ENCODE results near the gene PRKCH.

The PRKCH gene

DNA sequence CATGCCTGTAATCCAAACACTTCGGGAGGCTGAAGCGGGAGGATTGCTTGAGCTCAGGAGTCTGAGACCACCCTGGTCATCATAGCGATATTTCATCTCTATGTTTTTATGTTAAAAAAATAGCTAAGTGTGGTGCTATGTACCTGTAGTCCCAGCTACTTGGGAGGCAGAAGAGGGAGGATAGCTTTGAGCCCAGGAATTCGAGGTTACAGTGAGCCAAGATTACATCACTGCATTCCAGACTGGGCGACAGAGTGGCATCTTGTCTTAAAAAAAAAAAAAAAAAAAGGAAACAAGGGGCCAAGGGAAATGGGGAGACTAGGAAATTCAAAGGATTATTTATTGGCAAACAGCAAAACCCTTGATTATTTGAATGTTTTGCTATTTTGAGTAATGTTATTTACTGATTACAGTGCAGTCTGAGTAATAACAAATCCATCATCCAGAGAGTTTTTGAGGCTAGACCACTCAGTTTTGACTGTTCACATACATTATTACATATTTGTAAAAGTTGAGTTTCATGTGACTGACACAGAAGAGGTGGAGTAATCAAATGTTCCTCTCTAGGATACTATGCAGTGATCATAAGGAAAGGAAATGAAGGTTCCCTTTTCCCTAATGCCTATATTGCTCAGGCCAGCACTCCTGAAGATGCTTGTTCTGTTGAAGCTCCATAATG lies 40.8 kb downstream of the PRKCH start:
- no peak for DNase-seq

DNA sequence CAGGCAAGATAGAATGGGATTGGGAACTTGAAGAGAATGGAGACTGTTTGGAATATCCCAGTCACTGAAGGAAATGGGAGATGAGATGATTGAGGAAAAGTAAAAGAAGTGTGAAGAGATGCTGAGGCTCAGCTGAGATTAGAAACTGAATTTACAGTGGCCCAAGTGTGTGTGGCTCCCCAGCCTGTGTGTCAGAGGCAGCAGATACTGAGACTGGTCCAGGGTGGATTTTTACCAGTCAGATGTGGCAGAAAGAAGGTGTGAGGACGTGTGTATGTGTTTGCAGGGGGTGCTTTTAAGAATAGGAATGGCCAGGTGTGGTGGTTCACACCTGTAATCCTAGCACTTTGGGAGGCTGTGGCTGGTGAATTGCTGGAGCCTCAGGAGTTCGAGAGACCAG lies 42.9 kb downstream of the PRKCH start:
- no peak for DNase-seq

DNA sequence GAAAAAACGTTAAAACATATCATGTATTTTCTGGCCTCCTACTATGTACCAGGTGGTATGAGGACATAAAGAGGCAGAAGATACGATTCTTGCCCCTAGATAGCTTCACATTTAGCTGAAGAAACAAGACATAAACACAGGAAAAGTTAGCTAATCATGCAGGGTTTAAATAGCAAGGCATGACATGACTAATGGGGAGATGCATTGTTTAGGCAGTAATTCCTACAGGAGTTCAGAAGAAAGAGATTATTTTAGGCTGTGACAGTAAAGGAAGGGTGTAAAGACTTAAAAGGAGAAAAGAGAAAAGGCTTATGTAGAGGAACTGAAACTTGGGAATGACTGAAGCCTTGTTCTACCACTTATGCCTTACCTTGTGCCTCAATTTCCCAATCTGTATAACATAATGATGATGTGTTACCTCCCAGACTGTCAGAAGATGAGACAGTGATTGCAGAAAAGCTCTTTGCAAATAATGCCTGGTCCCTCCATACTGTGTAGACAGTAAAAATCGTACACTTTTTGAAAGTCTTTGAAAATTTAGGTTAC lies 44.4 kb downstream of the PRKCH start:
- DNase-seq, result no peak

DNA sequence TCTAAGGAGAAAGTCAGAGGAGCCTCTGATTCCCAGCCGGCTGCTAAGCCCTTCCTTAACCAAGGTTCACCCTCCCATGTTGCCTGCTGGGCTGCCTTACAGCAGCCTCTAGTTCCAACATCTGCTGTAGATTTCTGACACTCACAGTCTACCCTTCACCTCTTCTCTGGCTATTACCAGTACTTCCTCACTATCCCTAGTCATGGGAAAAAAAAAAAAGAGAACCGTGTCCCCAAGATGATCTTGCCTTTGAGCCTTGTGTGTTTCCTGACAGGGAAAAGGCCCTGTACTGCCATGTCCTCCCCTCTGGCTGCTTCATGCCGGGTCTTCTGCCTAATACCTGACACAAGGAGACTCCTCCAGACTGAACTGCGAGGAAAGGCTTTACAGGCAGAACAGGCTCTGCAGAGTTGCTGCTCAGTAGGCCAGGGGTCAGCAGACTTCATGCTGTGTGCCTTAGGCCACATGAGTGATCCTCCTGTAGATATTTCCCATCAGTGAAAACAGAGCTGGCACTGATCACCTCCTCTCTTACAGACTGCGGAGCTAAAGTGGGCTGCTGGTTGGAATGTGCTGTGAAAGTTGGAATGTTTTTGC lies 46.8 kb downstream of the PRKCH start:
- no peak for DNase-seq

DNA sequence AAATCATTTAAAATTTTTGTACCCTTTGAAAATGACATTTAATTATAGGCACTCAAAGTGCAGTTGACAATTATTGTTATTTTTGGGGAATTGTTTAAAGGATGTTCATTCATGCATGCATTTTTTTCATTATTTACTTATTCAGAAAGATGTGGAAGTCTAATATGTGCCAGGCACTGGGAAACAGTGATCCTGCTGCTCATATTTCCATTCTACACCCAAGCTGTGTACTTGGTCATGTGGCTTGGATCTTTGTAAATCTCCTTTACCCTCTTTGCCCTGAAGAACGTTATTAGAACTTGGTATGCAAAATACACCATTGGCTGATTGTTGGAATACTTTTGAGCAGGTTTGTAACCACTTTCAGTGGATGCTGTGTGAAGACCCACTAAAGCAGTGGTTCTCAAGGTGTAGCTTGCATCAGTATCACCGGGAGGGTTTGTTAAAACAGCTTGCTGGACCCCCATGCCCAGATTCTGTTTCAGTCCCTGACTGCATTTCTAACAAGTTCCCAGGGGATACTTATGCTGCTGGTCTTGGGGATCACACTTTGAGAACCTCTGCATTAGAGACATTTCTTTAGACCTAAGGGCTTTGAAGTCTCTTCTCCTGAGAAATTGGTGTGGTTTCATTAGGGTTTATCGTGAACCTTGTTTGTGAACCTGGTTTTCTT lies 47.5 kb downstream of the PRKCH start:
- no peak for DNase-seq

DNA sequence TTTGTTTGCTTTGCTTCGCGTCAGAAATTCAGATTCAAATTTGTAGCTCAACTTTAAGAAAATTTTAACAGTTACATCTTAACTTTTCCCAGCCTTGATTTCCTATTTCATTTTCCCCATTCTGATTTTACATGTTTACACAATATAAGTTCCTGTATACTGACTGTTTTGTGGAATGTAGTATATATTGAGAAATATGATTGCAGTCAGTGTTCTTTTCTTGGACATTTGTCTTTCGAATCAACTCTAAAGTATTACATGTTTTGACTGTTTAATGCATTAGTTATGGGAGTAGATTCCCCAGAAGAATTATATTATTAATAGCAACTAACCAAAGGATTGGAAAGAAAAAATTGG lies 48.1 kb downstream of the PRKCH start:
- no peak for DNase-seq

DNA sequence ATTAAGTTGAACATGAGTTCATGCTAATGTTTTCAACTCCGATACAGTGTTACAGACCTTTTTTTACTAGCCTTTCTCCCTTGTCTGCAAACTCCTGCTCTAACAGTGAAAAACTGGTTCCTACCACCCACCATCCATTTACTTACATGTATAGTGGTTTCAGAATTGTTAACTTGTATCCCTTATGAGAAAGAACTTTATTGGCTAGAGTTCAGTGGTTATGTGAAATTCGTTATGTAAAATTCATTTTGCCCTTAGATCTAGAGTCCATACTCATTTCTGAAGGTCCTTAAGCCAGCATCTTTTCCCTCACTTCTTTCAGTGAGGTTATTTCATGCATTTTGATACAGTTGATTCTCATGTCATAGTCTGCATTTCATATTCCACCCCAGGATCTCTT lies 51.0 kb downstream of the PRKCH start:
- DNase-seq, result no peak

DNA sequence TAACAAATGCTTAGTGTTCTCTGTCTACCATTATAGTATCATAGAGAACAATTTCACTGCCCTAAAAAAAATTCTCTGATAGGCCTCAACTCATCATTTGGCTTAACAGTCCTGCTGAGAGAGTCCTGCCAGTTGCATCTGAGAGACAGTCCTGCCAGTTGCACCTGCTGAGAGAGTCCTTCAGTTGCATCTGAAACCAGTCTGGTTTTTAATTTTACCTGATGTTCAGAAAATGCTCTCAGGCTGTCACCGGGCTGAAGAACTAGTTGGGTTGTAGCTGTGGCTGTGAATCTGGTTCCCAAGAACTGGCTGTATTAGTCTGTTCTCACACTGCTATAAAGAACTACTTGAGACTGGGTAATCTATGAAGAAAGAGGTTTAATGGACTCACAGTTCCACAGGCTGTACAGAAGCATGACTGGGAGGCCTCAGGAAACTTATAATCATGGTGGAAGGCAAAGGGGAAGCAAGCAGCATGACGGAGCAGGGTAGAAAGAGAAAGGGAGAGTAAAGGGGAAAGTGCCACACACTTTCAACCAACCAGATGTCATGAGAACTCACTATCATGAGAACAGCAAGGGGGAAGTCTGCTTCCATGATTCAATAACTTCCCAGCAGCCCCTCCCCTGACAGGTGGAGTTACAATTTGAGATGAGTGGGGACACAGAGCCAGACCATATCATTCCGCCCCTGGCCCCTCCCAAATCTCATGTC lies 51.6 kb downstream of the PRKCH start:
- no peak for DNase-seq

DNA sequence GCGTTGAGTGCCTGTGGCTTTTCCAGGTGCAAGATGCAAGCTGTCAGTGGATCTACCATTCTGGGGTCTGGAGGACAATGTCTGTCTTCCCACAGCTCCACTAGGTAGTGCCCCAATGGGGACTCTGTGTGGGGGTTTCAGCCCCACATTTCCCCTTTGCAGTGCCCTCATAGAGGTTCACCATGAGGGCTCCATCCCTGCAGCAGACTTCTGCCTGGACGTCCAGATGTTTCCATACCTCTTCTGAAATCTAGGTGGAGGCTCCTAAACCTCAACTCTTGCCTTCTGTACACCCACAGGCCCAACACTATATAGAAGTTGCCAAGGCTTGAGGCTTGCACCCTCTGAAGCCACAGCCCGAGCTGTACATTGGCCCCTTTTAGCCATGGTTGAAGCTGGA lies 52.9 kb downstream of the PRKCH start:
- DNase-seq, result no peak

DNA sequence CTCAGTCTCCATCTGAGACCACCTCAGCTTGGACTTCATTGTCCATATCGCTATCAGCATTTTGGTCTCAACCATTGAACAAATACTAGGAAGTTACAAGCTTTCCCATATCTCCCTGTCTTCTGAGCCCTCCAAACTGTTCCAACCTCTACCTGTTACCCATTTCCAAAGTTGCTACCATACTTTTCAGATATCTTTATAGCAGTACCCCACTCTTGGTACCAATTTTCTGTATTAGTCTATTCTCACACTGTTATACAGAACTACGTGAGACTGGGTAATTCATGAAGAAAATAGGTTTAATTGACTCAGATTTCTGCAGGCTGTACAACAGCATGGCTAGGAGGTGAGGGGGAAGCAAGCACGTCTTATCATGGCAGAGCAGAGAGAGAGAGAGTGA lies 53.8 kb downstream of the PRKCH start:
- DNase-seq, result no peak

DNA sequence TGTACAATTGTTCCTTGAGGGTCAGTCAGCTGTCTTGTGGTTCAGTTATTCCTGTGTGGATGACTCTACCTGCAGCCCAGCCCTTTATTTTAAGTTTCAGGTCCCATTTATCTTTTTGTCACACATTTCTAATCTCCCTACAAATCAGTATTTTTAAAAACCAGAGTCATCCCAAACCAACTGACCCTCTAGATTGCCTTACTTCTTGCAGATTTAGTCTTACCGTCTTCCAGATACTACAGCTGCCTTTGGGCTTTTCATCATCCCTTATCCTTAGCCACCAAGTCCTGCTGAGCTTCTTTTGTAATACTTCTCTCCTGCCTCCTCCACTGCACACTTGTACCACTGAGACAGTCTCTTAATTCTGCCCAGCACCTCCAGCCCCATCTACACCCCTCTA lies 54.9 kb downstream of the PRKCH start:
- DNase-seq, result no peak

DNA sequence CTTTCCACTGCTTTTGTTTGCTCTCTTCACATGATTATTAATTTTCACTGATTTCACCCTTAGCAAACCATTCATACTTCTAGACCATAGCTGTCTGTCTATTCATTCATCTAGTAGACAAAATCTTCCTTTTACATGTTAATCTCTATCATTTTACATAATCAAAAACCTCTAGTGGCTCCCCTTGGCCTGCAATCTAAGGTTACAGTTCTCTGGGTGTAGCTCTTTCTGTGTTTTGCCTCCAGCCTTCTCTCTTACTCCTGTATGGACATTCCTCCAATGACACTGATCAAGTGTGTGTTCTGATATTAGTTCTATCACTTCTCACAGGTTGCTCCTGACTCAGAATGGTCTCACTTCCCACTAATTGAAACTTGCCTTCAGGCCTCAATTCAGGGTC lies 56.4 kb downstream of the PRKCH start:
- no peak for DNase-seq

DNA sequence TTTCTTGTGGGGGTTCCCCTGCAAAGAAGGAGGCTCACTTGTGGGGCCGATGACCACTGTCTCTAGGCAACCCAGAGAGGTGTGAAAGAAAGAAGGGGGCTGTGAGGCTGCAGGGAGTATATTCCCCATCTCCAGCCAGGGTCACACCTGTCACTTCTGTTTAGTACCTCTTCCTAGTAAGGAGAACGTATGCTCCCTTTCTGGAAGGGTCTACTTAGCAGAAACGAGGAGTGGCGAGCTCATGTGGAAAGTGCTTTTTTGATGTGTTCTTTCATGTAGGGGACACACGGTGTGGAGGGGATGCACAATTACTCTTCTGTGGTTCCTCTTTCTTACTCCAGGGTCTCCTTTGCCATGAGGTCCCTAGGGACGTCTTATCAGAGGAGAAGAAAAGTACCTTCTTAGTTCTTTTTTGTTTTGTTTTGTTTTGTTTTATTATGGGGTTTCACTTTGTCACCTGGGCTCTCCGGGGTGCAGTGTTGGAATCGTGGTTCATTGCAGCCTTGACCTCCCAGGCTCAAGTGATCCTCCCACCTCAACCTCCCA lies 58.3 kb downstream of the PRKCH start:
- DNase-seq, result no peak

DNA sequence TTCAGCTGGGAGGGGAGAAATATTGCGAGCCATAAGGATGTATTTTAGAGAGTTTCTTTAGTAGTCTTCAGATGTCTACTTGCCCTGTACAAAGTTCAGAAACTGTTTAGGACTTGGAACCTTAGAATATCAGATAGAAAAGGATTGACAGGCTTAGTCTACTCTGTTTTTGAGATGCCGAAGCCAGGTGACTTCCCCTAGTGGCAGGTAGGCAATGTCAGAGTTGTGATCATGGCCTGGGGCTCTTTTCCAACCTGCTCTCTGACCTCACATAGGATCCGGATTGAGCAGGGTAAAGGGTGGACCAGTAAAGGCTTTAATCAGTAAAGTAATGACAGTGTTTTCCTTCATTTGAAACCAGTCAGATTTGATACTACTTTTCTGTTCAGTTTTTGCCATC lies 59.6 kb downstream of the PRKCH start:
- no peak for DNase-seq

DNA sequence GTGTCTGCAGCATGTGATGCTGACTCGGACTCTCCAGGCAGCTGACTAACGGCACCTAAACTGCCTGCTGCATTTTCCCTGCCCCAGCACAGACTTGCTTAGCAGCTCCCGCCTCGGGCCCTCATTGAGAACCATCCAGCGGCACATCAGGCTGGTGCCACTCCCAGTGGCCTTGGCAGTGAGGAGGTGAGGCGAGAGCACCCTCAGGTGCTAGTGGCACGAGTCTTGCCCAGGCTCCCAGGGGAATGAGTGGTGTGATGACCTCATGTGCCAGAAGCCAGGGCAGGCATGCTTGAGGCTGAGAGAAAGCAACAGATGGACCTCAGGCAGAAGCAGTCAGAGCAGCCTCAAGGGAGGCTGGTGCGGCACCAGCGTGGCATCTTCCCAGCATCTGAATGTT lies 60.2 kb downstream of the PRKCH start:
- DNase-seq, result no peak

DNA sequence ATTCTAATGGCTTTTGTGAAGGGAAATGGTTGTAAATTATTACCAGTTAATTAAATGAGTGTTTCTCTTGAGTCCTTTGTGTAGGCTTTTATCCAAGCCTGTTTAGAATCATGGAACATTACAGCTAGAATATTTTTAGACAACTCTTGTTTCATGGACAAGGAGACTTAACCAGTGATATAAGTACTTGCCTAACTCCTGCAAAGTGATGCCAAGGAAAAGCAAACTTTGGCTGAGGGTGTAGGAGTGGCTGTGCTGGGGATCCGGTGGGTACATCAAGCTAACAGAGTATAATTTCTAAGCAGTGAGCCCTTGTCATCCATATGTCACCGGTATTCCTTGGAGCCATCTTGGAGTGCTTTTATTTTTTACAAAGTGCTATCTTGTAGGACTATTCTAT lies 61.5 kb downstream of the PRKCH start:
- no peak for DNase-seq

DNA sequence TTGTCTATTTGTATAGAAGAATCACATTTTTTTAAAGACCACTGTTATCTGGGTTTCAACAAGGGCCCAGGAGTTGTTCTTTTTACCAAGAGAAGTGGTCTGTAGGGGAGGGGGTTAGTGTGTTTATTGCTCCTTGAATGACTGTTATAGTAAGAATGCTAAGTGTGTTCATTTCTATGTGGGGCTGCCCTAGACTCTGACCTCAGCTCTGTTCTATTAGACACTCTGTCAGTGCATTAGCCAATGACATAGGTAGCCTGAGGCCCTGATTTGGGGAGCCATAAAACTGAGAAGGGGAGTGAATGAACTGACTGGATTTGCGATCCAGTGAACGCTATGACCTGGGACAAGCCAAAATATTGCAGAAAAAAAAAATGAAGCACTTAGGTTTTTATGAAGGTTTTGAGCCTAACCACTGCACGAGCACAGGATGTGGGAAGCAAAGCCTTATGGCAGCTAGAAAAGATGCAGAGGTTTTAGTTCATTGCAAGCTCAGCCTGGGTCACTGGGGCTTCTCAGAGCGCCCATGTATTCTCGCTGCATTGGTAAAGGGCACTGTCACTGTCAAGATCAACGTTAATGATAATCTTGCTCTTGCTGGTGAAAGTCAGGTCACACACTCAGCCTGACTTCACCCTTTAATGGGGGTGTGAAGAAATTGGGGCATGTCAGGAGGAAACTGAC lies 63.8 kb downstream of the PRKCH start:
- no peak for DNase-seq

DNA sequence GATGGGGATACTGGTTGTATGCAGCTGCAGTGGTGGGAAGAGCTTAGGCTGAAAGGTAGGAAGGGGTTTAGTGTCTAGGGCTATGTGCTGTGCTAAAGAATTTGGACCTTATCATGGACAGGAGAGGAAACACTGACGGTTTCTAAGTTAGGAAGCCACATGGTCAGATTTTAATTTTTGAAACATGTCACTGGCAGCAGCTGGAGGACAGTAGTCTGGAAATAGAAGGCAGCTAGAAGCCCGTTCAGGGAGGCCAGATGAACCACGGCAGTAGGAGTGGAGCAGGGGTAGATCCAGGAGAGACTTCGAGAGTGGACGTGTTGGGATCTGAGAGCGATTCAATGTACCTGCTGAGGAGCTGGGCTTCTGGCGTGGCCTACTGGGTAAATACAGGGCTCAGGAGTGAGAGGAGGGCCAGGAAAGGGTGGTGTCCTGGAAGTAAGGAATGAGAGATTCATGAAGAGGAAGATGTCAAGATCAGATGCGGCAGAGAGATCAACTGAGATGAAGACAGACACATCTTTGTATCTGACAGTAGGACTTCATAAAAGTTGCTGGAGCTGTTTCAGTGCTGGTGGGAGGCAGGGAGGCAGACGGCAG lies 64.9 kb downstream of the PRKCH start:
- no peak for DNase-seq

DNA sequence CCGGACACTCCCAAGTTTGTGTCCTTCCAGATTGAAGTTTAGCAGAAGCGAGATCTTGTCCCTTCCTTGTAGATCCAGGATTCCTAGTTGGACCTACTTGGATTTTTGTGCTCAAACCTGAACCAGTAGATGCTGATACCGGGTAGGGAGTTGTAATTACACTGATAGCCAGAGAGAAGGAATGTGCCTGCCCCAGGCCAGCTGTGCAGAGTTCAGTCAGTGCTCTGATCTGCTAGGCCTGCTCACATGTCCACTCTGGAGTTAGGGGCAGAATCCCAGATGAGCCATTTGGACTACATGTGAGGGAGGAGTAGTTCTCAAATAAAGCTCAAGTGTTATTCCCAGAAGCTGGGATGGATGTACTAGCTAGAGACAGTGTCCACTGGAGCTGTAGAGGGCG lies 65.7 kb downstream of the PRKCH start:
- DNase-seq, result no peak

DNA sequence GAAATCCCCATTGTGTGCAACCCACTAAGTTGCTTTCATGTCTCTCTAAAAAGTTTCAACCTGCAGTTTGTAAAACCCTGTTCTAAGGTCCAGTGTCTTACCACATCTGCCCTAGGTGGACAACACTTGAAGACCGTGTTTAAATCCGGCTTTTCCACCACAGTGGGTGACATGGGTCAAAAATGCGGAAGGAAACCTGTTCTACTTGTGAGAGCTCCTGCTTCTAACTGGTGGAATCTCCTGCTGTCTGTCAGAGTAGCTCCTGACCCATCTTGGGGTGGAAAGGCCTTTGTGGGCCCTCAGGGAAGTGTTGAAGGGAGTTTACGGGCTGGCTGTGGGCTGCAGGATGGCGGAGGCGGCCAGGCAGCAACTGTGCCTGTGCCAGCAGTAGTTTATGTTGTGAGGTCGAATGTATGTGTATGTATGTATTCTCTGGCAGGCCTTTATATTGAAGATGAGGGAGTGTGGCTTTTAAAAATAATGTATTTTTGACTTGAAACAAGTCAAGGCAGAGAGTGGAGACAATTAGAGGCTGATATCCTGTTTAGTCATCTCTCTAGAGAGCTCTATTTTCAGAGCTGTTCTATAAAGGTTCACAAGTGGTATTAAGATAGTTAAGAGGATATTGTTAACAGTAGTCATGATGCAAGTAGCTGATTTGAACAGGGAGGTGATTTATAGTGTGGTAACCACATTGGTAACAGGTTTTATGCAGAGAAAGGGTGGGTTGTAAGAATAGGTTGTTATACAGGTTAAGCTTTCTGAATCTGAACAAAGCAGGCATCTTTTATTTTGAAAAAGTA lies 67.0 kb downstream of the PRKCH start:
- DNase-seq, result no peak
